Adipocyte (in vitro differentiated cells): ENCODE measurements around the gene DEFB123.

Experiments
- DNase-seq: peaks from one replicate; pipeline ENCODE4 v3.0.0-alpha.2; 2015; ENCODE audit warnings: low read depth
- H3K27me3 ChIP-seq: replicated peaks from 2 replicates; pipeline ENCODE4 v1.7.0; 2013; ENCODE audit warnings: mild to moderate bottlenecking, low read length, moderate library complexity; ENCODE audit not compliant: control insufficient read depth, insufficient read depth
- H3K36me3 ChIP-seq: 2 replicates; pipeline ENCODE4 v1.7.0; 2013; ENCODE audit warnings: low read length, mild to moderate bottlenecking, moderate library complexity; ENCODE audit not compliant: control insufficient read depth, insufficient read depth, severe bottlenecking
- H3K4me1 ChIP-seq: 2 replicates; pipeline ENCODE4 v1.7.0; 2013; ENCODE audit warnings: mild to moderate bottlenecking, low read length, moderate library complexity; ENCODE audit not compliant: control insufficient read depth, insufficient read depth
- H3K4me3 ChIP-seq: 2 replicates; pipeline ENCODE4 v1.7.0; 2013; ENCODE audit warnings: mild to moderate bottlenecking, low read length, moderate library complexity
- H3K9ac ChIP-seq: 2 replicates; pipeline ENCODE4 v1.7.0; 2013; ENCODE audit warnings: mild to moderate bottlenecking, low read length, moderate library complexity
- H3K9me3 ChIP-seq: 2 replicates; pipeline ENCODE4 v1.7.0; 2013; ENCODE audit warnings: mild to moderate bottlenecking, low read length, moderate library complexity; ENCODE audit not compliant: control insufficient read depth

Gene DEFB123

DNA sequence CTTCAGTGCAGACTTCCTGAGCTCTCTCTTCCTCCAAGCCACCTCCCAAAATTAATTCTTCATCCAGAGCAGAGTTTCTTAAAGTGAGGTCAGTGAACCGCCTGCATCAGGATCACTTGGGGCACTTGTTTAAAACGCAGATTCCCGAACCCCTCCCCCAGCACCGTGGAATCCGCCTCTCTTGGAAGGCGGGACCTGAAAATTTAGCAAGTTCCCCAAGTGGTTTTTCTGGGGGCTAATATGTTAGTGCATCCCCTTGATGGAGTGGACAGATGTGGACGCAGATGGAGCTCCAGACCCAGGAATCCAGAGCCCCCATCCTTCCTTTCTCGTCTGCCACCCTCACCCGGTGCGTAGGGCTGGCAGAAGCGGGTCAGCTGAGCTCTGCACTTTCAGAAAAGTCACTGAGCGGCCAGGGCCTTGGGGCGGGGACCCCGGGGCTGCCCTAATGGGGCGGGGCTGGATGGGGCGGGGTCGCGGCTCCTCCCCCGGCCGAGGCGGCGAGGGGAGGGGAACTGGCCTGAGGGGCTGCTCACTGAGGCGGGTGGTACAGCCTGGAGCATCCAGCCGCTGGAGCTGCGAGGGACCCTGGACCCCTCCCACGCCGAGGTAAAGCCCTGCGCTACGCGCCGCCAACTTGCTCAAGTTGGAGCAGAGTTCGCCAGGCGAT lies 34.5 kb downstream of the DEFB123 start, which contains the start of the genes DEFB124 and REM1:
TSS of gene DEFB124 (minus strand) at position 370 of the 670 bp plus-strand sequence. CDS start 2,114 bp downstream, outside the sequence.
TSS of gene REM1 (plus strand) at position 531 of the 670 bp plus-strand sequence. CDS start 1,158 bp downstream, outside the sequence.
- peak within 1 kb of the TSS; percentile 79 for H3K4me3 ChIP-seq

DNA sequence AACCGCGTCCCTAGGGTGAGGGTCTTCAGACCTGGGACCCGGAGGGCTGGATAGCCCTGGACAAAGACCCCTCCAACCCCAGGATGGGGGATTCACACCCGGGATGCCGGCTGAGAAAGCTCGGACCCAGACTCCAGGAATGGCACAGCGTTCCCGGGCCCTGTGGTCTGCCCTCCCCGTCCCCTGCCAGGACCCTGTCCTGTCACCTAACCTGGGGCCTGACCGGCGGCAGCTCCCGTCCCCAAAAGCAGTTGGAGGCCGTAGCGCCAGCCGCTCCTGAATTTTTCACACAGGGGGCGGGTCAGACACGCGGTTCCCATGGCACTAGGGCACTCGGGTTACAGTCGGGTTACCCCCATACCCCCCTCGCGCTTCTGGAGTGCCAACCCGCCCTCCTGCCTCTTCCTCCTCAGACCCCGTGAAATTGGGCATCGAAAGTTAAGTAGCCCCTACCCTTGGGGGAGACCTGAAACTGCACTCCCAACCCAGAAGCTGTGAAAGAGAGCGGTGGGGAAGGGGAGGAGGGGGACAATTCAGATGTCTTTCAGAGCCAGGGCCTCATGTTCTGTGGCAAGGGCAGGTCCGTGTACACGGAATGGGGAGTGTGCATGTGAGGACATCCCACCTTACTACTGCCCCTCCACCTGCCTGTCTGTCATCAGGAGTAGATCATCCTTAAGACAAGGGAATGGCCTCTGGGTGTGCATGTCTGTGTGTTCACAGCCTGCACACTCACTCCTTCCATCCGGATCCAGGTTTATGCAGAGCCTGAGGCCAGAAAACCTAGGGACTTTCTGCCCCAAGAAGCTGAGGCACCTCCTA lies 35.3 kb downstream of the DEFB123 start:
- no peak for DNase-seq
- Histone ChIP-seq H3K36me3 (no peaks in the 10 kb centered on the region), H3K9me3 (no peaks in the 10 kb centered on the region), H3K4me3 (peak overlapping the region; percentile 79), H3K27me3 (no peaks in the 10 kb centered on the region), H3K4me1 (peaks cover 29% of the 10 kb centered on the region), H3K9ac (peak overlapping the region; percentile 60)

More for the DNA sequence above, 34.5 kb downstream of the DEFB123 start, which contains the start of the genes DEFB124 and REM1:
- peaks cover 29% of the 10 kb centered on the region for H3K4me1 ChIP-seq
- no peaks in the 10 kb centered on the region for H3K27me3 ChIP-seq
- no peak for DNase-seq
- H3K9me3 ChIP-seq = no peaks in the 10 kb centered on the region
- no peaks in the 10 kb centered on the region for H3K36me3 ChIP-seq
- H3K9ac ChIP-seq = peak within 1 kb of the TSS; percentile 60

DNA sequence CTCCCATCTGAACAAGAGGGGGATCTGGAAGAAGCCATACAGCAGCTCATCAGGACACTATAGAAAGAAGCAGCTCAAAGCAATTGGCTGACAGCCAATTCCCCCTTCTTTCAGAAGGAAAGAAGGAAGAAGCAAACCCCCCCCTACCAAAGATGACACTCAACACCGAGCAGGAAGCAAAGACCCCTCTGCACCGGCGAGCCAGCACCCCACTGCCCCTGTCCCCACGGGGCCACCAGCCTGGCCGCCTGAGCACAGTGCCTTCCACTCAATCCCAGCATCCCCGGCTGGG lies 35.8 kb downstream of the DEFB123 start:
- Histone ChIP-seq H3K27me3 (no peaks in the 10 kb centered on the region), H3K9ac (no peak overlapping the region)
- no peak for DNase-seq

DNA sequence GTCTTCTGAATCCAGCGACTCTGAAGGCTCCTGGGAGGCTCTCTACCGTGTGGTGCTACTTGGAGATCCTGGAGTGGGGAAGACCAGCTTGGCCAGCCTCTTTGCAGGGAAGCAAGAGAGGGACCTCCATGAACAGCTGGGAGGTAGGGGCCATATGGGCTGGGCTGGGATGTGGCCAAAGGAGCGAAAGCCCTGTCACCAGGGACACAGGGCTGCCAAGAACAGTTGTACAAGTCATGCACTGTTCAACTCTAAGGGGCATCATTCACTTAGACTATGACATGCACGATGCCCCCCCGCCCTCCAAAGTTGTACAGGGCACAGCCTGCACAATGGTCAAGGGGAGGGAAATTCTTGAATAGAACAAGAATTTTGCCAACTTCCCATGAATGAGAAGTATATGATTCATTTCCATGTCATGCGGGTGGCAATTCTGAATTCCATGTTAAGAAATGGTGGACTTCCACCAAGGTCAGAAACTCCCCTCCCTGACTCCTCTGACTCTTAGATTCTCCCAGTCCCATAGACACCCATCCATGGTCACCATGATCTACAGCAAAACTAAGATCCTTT lies 36.3 kb downstream of the DEFB123 start:
- Histone ChIP-seq H3K36me3 (no peaks in the 10 kb centered on the region), H3K9ac (no peak overlapping the region), H3K4me3 (no peak overlapping the region), H3K4me1 (peaks cover 29% of the 10 kb centered on the region), H3K27me3 (no peaks in the 10 kb centered on the region), H3K9me3 (no peaks in the 10 kb centered on the region)
- DNase-seq = no peak

More for the DNA sequence above, 35.8 kb downstream of the DEFB123 start:
- Histone ChIP-seq H3K9me3 (no peaks in the 10 kb centered on the region), H3K4me1 (peaks cover 29% of the 10 kb centered on the region), H3K4me3 (no peak overlapping the region), H3K36me3 (no peaks in the 10 kb centered on the region)

DNA sequence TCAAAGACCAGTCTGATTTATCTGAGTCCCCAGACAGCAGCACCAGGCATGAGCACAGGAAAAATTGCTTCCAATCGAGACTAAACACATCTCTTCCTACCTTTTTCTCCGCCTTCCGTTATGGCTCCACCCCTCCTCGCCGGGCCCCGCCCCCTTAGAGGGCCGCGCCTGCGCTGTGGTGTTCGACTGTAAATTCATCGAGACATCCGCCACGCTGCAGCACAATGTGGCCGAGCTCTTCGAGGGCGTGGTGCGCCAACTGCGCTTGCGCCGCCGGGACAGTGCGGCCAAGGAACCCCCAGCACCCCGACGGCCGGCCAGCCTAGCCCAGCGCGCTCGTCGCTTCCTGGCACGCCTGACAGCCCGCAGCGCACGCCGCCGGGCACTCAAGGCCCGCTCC lies 43.6 kb downstream of the DEFB123 start:
- Histone ChIP-seq H3K27me3 (no peaks in the 10 kb centered on the region), H3K9me3 (no peaks in the 10 kb centered on the region), H3K4me1 (no peaks in the 10 kb centered on the region), H3K9ac (no peak overlapping the region), H3K36me3 (no peaks in the 10 kb centered on the region), H3K4me3 (no peak overlapping the region)
- DNase-seq = no peak

DNA sequence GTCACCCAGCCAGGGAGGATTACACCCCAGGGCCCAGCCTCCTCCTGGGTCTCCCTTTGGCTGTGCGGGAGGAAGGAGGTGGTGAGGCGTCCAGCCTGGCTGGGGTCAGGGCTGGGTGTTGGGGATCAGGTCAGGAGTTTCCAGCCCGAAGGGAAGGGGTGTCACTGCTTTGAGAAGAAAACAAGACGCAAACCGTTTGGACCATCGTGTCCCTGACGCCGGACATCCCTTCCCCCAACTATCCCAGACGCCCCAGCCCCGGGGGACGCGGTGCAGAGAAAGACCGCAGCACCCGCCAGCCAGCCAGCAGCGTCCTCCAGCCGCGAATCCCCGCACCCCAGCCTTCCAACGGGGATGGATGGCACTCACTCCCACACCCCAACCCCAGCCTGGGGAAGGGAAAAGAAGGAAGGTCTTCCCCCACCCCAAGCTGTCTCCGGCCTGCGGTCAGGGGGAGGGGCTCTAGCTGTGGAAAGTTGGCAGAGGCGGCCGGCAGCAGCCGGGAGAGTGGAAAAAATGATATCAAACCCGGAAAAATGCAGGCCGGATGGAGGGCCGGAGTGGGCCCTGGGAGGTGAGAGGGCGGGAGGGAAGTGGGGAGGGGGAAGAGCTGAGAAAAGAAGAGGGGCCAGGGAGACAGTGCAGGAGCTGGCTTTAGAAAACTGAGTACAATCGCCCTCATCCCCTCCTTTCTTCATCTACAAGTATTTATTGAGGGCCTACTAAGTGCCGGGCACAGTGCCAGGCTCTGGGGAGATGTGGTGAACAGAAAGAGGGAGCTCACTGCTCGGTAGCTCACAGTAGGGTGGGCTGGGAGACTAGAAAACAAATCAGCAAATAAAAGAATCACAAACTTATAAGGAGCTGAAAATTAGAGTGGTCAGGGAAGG lies 45.3 kb downstream of the DEFB123 start:
- peak overlapping the region; percentile 64 for H3K4me3 ChIP-seq
- DNase-seq = peak; percentile 60

DNA sequence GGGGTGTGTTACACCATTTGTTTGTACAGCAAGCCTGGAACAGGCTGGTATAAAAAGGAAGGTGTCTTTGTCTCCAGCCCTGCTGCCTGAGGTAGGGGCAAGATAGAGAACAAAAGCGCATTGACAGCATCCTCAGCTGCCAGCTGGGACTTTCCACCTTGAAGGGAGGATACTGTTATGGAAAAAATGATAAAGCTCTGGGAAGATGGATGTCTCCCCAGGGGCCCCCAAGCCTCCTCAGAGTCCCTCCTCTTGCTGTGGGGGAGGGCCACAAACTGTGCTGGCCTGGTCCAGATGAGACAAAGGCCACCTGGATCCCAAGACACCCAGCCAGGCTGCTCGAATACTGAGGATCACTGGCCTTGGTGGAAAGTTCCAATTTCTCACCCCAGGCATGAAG lies 47.7 kb downstream of the DEFB123 start:
- Histone ChIP-seq H3K27me3 (no peaks in the 10 kb centered on the region), H3K4me3 (no peak overlapping the region), H3K9ac (no peak overlapping the region), H3K9me3 (no peaks in the 10 kb centered on the region), H3K4me1 (no peaks in the 10 kb centered on the region), H3K36me3 (no peaks in the 10 kb centered on the region)
- DNase-seq = no peak

More for the DNA sequence above, 45.3 kb downstream of the DEFB123 start:
- H3K9ac ChIP-seq = peak overlapping the region; percentile 60
- no peaks in the 10 kb centered on the region for H3K4me1 ChIP-seq
- no peaks in the 10 kb centered on the region for H3K9me3 ChIP-seq
- H3K27me3 ChIP-seq = no peaks in the 10 kb centered on the region
- H3K36me3 ChIP-seq = no peaks in the 10 kb centered on the region

DNA sequence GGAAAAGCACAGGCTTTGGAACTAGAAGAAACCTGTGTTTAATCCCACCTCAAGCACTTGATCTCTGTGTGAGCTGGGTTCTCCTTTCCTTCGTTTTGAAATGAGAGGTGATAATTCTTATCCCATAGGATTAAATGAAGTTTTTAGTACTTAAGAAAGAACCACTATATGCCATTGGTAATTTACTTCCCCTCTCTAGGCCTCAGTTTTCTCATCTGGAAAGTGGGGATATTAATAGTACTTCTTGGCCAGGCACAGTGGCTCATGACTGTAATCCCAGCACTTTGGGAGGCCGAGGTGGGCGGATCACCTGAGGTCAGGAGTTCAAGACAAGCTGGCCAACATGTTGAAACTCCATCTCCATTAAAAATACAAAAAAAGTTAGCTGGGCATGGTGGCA lies 48.7 kb downstream of the DEFB123 start:
- no peak for DNase-seq
- Histone ChIP-seq H3K9me3 (no peaks in the 10 kb centered on the region), H3K27me3 (no peaks in the 10 kb centered on the region), H3K9ac (no peak overlapping the region), H3K36me3 (no peaks in the 10 kb centered on the region), H3K4me1 (no peaks in the 10 kb centered on the region), H3K4me3 (no peak overlapping the region)

DNA sequence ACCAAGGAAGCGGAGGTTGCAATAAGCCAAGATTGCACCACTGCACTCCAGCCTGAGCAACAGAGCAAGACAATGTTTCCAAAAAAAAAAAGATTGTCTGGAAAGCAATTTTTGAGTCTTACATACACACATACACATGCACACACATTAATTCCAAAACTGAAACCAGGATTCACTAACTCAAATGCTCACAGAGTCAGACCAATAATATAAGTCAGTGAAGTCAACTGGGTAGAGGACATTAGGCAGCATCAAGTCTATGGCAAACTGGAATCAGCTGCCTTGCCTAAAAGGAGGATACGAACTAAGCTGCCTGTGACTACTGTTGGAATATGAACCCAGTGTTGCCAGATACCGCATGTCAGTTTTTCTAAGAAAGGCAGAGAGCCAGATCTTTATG lies 50.3 kb downstream of the DEFB123 start:
- Histone ChIP-seq H3K9ac (no peak overlapping the region), H3K4me3 (no peak overlapping the region), H3K27me3 (no peaks in the 10 kb centered on the region), H3K36me3 (no peaks in the 10 kb centered on the region), H3K4me1 (peaks cover 2% of the 10 kb centered on the region), H3K9me3 (no peaks in the 10 kb centered on the region)
- no peak for DNase-seq

DNA sequence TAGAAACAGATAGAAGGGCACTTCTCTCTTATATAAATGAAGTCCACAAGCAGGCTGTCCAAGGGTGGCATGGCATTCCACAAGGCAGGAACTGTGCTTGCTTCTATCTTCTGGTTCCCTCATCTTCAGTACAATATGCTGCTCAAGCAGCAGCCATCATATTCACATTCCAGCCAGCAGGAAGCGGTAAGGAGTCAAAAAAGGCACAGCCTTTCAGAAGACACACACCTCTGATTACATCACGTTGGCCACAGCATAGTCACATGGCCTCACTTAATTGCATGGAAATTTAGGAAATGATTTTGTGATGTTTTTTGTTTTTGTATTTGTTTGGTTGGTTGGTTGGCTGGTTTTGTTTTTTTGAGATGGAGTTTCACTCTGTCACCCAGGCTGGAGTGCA lies 53.7 kb downstream of the DEFB123 start:
- Histone ChIP-seq H3K9me3 (no peaks in the 10 kb centered on the region), H3K4me3 (no peak overlapping the region), H3K27me3 (no peaks in the 10 kb centered on the region), H3K9ac (no peak overlapping the region), H3K36me3 (no peaks in the 10 kb centered on the region), H3K4me1 (peaks cover 30% of the 10 kb centered on the region)
- no peak for DNase-seq
